Bronchial epithelial cell (primary cell): ENCODE data around the gene SAMD1. TPM values are rescaled to one million over a fixed set of nuclear protein-coding genes. Genes with fewer than 3 reads are reported as not detected.

ENCODE experiments used
- DNase-seq: peaks from one replicate; pipeline ENCODE4 v3.0.0-alpha.2; 2010; ENCODE audit warnings: low read depth
- FAIRE-seq: peaks from 2 replicates; lab custom pipeline; 2011; peaks lifted over from hg19 to GRCh38; lab: Jason Lieb, UNC
- H3K27me3 ChIP-seq: 2 replicates; pipeline ENCODE4 v1.5.1; 2011; ENCODE audit warnings: low read length; ENCODE audit not compliant: control insufficient read depth, insufficient read depth
- H3K36me3 ChIP-seq: 2 replicates; pipeline ENCODE4 v1.5.1; 2011; ENCODE audit warnings: low read length; ENCODE audit not compliant: control insufficient read depth, insufficient read depth
- H3K4me3 ChIP-seq: 2 replicates; pipeline ENCODE4 v1.5.1; 2011; ENCODE audit warnings: mild to moderate bottlenecking, low read depth, low read length, control low read depth
- total RNA-seq: library from RNA; depleted of rRNA; stranded (reverse); fragments of >200 nt; gene quantifications from 2 replicates; pipeline ENCODE4 v1.2.1, GENCODE V29; 2014
- TF ChIP-seq, protein P1 (sequence below): IDR thresholded peaks from 2 replicates; pipeline ENCODE4 v1.5.1; 2011; ENCODE audit warnings: mild to moderate bottlenecking, moderate library complexity, low read length, control low read depth, inconsistent platforms; ENCODE audit not compliant: insufficient read depth, severe bottlenecking

SAMD1 gene
- total RNA-seq, 1 donor from 2014 or later, result 16.8 TPM

GRCh38 chr19:14055396-14055795 lies 35.2 kb downstream of the SAMD1 start:
- TF ChIP-seq, protein P1, sequence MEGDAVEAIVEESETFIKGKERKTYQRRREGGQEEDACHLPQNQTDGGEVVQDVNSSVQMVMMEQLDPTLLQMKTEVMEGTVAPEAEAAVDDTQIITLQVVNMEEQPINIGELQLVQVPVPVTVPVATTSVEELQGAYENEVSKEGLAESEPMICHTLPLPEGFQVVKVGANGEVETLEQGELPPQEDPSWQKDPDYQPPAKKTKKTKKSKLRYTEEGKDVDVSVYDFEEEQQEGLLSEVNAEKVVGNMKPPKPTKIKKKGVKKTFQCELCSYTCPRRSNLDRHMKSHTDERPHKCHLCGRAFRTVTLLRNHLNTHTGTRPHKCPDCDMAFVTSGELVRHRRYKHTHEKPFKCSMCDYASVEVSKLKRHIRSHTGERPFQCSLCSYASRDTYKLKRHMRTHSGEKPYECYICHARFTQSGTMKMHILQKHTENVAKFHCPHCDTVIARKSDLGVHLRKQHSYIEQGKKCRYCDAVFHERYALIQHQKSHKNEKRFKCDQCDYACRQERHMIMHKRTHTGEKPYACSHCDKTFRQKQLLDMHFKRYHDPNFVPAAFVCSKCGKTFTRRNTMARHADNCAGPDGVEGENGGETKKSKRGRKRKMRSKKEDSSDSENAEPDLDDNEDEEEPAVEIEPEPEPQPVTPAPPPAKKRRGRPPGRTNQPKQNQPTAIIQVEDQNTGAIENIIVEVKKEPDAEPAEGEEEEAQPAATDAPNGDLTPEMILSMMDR, result no peak
- FAIRE-seq (no peak), DNase-seq (no peak)
- no peak overlapping the region for H3K4me3 ChIP-seq
- H3K27me3 ChIP-seq, result peaks cover 4% of the 10 kb centered on the region
- H3K36me3 ChIP-seq, result no peaks in the 10 kb centered on the region

DNA sequence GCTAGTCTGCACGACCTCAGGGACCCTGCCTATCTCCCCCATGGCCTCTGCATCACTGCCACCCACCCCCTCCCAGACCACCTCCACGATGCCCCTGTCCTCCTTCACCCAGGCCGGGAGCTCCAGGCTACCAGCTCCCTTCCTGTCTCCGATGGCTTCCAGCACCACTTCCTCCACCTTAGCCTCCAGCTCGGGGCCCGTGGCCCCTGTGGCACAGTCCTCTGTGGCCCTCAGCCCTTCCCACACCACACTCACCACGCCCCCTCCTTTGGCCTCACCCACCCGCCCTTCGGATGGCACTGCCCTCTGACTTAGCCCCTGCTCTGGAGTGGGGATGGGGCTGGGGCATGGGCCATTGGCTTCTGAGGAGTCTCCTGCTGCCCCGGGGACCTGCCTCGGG lies 35.8 kb downstream of the SAMD1 start:
- TF ChIP-seq, protein P1, result no peak
- DNase-seq (no peak), FAIRE-seq (no peak)
- Histone ChIP-seq H3K36me3 (no peaks in the 10 kb centered on the region), H3K27me3 (peaks cover 4% of the 10 kb centered on the region), H3K4me3 (no peak overlapping the region)

DNA sequence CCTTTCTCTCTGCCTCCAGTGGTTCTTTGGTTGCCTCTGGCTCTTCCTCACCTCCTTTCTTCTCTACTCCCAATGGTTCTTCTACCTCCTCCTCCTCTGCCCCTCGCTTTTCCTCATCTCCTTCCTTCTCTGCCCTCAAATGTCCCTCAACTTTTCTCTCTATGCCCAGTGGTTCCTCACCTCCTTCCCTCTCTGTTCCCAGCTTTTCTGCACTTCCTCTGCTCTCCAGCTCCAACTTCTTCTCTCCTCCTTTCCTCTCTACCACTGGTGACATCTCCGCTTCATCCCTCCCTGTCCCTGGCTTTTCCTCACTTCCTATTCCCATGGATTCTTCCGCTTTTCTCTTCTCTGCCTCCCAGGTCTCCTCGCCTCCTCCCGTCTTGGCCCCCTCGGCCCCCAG lies 36.5 kb downstream of the SAMD1 start:
- FAIRE-seq (no peak), DNase-seq (no peak)
- TF ChIP-seq, protein P1, result no peak
- Histone ChIP-seq H3K36me3 (no peaks in the 10 kb centered on the region), H3K27me3 (peaks cover 3% of the 10 kb centered on the region), H3K4me3 (no peak overlapping the region)

DNA sequence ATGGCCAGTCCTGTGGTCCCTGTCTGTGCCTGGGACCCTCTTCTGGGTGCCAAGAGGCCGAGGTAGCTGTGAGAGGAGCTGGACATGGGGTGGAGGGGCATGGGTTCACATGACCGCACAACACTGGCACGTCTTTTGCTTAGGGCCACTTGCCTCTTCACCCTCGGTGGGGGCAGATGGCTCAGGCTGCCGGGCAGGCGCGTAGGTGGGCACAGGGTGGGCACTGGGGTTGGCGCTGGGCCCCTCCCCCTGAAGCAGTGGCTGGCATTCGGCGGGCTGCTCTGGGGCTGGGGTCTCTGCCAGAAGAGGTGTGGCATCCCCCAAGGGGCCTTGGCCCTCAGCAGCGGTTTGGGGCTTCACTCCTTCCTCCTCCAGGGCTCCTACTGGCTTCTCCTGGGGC lies 37.1 kb downstream of the SAMD1 start:
- no peak for DNase-seq
- Histone ChIP-seq H3K27me3 (peaks cover under 1% of the 10 kb centered on the region), H3K4me3 (no peak overlapping the region), H3K36me3 (no peaks in the 10 kb centered on the region)
- FAIRE-seq, result no peak
- TF ChIP-seq, protein P1, result no peak

DNA sequence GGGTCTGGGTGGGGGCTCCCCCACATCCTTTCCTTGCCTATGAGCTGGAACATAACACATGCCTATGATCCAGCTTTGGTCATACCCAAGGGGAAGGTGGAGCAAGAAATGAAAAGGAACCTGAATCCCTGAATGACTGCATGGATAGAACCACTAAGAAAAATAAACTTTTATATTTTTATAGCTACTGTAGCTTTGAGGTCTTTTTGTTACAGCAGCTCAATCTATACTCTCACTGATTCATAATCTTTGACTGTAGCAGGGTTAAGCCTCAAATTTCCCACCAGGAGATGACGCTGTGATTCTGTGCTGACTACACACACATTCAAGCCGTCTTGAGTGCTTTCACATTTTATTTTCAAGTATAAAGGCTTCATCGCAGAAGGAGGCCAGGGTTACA lies 37.5 kb downstream of the SAMD1 start:
- FAIRE-seq (no peak), DNase-seq (no peak)
- Histone ChIP-seq H3K27me3 (no peaks in the 10 kb centered on the region), H3K4me3 (no peak overlapping the region), H3K36me3 (no peaks in the 10 kb centered on the region)
- TF ChIP-seq, protein P1, result no peak

- Histone ChIP-seq H3K36me3 (no peaks in the 10 kb centered on the region), H3K27me3 (no peaks in the 10 kb centered on the region), H3K4me3 (no peak overlapping the region)
- FAIRE-seq, result no peak
- DNase-seq, result no peak
- TF ChIP-seq, protein P1, result no peak
Observed at GRCh38 chr19:14052470-14052869, 38.1 kb downstream of the SAMD1 start.
